Neural progenitor cell (in vitro differentiated cells): Measurements from ENCODE around the gene PRRX1. TPM values are rescaled to one million over a fixed set of nuclear protein-coding genes. Genes with fewer than 3 reads are reported as not detected.

Source experiments
- DNase-seq: peaks from one replicate; pipeline ENCODE4 v3.0.0-alpha.2; 2016; ENCODE audit warnings: low spot score
- H2AFZ ChIP-seq: fragments of 200-600 bp; sonication (generic); replicated peaks from 2 replicates; pipeline ENCODE4 v1.6.1; 2016; ENCODE audit warnings: antibody characterized with exemption
- H3F3A ChIP-seq: fragments of 200-600 bp; sonication (generic); 2 replicates; pipeline ENCODE4 v1.6.1; 2016; ENCODE audit warnings: antibody characterized with exemption, low read depth
- H3K27ac ChIP-seq: fragments of 200-600 bp; sonication (generic); 2 replicates; pipeline ENCODE4 v1.5.1; 2016; ENCODE audit warnings: mild to moderate bottlenecking
- H3K27me3 ChIP-seq: fragments of 200-600 bp; sonication (generic); 2 replicates; pipeline ENCODE4 v1.6.1; 2016; ENCODE audit warnings: mild to moderate bottlenecking, moderate library complexity
- H3K36me3 ChIP-seq: fragments of 200-600 bp; sonication (generic); 2 replicates; pipeline ENCODE4 v1.5.1; 2016
- H3K4me1 ChIP-seq: fragments of 200-600 bp; sonication (generic); 2 replicates; pipeline ENCODE4 v1.6.1; 2016; ENCODE audit warnings: mixed run types
- H3K4me2 ChIP-seq: fragments of 200-600 bp; sonication (generic); 2 replicates; pipeline ENCODE4 v1.6.1; 2016
- H3K4me3 ChIP-seq: fragments of 200-600 bp; sonication (generic); 2 replicates; pipeline ENCODE4 v1.5.1; 2016
- H3K79me2 ChIP-seq: fragments of 200-600 bp; sonication (generic); 2 replicates; pipeline ENCODE4 v1.6.1; 2016; ENCODE audit warnings: low read depth
- H3K9ac ChIP-seq: fragments of 200-600 bp; sonication (generic); 2 replicates; pipeline ENCODE4 v1.6.1; 2016
- H3K9me3 ChIP-seq: fragments of 200-600 bp; sonication (generic); 2 replicates; pipeline ENCODE4 v1.5.1; 2016; ENCODE audit warnings: low read depth
- H4K20me1 ChIP-seq: fragments of 200-600 bp; sonication (generic); 2 replicates; pipeline ENCODE4 v1.6.1; 2016; ENCODE audit warnings: low read depth
- H3K27ac Mint-ChIP-seq: 3 replicates; pipeline ENCODE4 v1.8.0; 2021; ENCODE audit warnings: mixed read lengths
- H3K27me3 Mint-ChIP-seq: 2 replicates; pipeline ENCODE4 v1.8.0; 2022; ENCODE audit warnings: low read depth, mild to moderate bottlenecking, inconsistent platforms, moderate library complexity, mixed read lengths; ENCODE audit not compliant: insufficient read depth
- H3K36me3 Mint-ChIP-seq: 3 replicates; pipeline ENCODE4 v1.8.0; 2021; ENCODE audit warnings: mixed read lengths
- H3K4me1 Mint-ChIP-seq: 3 replicates; pipeline ENCODE4 v1.8.0; 2021; ENCODE audit warnings: mixed read lengths
- H3K4me3 Mint-ChIP-seq: 3 replicates; pipeline ENCODE4 v1.8.0; 2021; ENCODE audit warnings: mild to moderate bottlenecking, moderate library complexity, mixed read lengths
- H3K9me3 Mint-ChIP-seq: 3 replicates; pipeline ENCODE4 v1.8.0; 2020; ENCODE audit warnings: mixed read lengths
- CTCF ChIP-seq: fragments of 200-600 bp; sonication (generic); IDR thresholded peaks from 2 replicates; pipeline ENCODE4 v1.5.1; 2017; ENCODE audit warnings: antibody characterized with exemption, mild to moderate bottlenecking
- EZH2 ChIP-seq: fragments of 200-600 bp; sonication (generic); IDR thresholded peaks from 2 replicates; pipeline ENCODE4 v1.6.1; 2017; ENCODE audit warnings: antibody characterized with exemption, mild to moderate bottlenecking, moderate library complexity
- EZH2phosphoT487 ChIP-seq: fragments of 200-600 bp; sonication (generic); IDR thresholded peaks from 2 replicates; pipeline ENCODE4 v1.6.1; 2017; ENCODE audit warnings: antibody characterized with exemption
- total RNA-seq: library from RNA; depleted of rRNA; stranded (reverse); fragments of >200 nt; gene quantifications from 2 replicates; pipeline ENCODE4 v1.2.3, GENCODE V29; 2015; ENCODE audit warnings: low replicate concordance

PRRX1 gene
- total RNA-seq, 1 donor from 2014 or later, result 0.19 TPM

- Histone ChIP-seq H3K9ac (no peak overlapping the region), H3K27me3 (no peaks in the 10 kb centered on the region), H3K9me3 (no peaks in the 10 kb centered on the region), H3K4me1 (no peaks in the 10 kb centered on the region), H3K4me2 (no peak overlapping the region), H3F3A (no peaks in the 10 kb centered on the region), H4K20me1 (no peaks in the 10 kb centered on the region), H3K27ac (no peak overlapping the region), H3K79me2 (no peaks in the 10 kb centered on the region), H3K36me3 (no peaks in the 10 kb centered on the region), H3K4me3 (no peak overlapping the region), H2AFZ (no peak overlapping the region)
- H3K36me3 Mint-ChIP-seq, result no peaks in the 10 kb centered on the region
- no peaks in the 10 kb centered on the region for H3K9me3 Mint-ChIP-seq
- H3K4me1 Mint-ChIP-seq, result peaks cover 4% of the 10 kb centered on the region
- H3K27ac Mint-ChIP-seq, result no peak overlapping the region
- TF ChIP-seq EZH2, result no peak
- TF ChIP-seq EZH2phosphoT487, result no peak
- TF ChIP-seq CTCF, result no peak
- no peaks in the 10 kb centered on the region for H3K27me3 Mint-ChIP-seq
- no peak for DNase-seq
- H3K4me3 Mint-ChIP-seq, result no peak overlapping the region
Measured at GRCh38 chr1:170734412-170735175, 70.7 kb downstream of the PRRX1 start.

DNA sequence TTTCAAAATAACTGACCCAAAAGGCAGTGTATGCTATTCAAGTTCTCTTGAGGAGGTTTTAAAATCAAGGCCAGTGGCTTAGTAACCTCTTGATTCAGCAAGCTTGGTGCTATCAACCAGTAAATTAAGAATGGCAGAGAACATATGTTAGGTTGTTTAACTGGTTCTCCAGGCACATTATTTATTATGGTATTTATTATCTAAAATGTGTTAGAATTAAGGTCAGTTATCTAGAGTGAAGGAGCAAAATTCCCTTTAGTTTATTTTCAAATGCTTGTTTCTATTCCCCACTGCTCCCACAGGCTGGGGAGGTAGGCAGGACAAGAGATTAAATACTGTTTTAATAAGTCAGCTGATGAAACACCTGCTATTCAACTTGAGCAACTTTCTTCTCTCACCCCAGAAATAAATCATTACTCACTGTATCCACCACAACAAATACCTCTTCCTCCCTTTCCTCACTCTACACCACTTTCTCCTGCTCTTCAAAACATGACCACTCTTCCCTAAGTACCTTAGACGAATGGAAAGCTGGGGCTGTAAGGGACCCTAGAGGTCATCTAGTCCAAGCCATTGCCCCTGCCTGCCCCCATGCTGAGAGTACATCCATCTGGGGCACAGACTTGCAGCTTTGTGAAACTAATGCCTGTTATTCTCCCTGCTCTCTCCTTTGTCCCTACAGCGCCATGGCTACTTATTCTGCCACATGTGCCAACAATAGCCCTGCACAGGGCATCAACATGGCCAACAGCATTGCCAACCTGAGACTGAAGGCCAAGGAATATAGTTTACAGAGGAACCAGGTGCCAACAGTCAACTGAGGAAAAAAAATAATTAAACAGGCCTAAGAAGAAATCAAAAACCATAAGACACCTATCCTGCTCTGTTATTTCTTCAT, 71.7 kb downstream of the PRRX1 start:
- no peaks in the 10 kb centered on the region for H4K20me1 ChIP-seq
- no peak for TF ChIP-seq CTCF
- Mint-ChIP-seq H3K27ac (no peak overlapping the region), H3K4me3 (no peak overlapping the region), H3K36me3 (no peaks in the 10 kb centered on the region), H3K27me3 (peaks cover 2% of the 10 kb centered on the region), H3K4me1 (peaks cover 4% of the 10 kb centered on the region), H3K9me3 (peaks cover 3% of the 10 kb centered on the region)
- no peaks in the 10 kb centered on the region for H3K9me3 ChIP-seq
- H3K9ac ChIP-seq, result no peak overlapping the region
- H3K4me3 ChIP-seq, result no peak overlapping the region
- H3K36me3 ChIP-seq, result no peaks in the 10 kb centered on the region
- H2AFZ ChIP-seq, result no peak overlapping the region
- no peaks in the 10 kb centered on the region for H3K27me3 ChIP-seq
- H3K27ac ChIP-seq, result no peak overlapping the region
- no peak for DNase-seq
- H3F3A ChIP-seq, result no peaks in the 10 kb centered on the region
- no peaks in the 10 kb centered on the region for H3K4me1 ChIP-seq
- H3K79me2 ChIP-seq, result no peaks in the 10 kb centered on the region
- H3K4me2 ChIP-seq, result no peak overlapping the region

DNA sequence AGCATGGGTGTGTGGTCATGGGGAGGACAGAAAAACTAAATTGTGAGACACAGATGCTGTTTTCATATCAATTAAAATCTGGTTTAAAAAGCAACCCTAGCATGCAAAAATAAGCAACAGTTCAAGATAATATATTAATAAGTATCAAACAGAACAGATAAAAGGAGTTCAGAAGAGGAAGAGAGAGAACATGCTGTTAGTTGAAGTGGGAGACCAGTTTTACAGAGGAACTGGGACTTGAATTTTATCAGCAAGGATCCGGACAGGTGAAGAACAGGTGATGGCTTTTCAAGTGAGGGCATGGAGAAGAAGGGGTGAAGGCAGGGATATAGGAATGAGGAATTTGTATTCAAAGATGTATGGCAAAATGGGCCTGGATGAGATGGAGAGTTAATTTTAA, 75.9 kb downstream of the PRRX1 start:
- TF ChIP-seq EZH2phosphoT487 (no peak), CTCF (no peak), EZH2 (no peak)
- Histone ChIP-seq H3K9ac (no peak overlapping the region), H3F3A (no peaks in the 10 kb centered on the region), H4K20me1 (no peaks in the 10 kb centered on the region), H3K4me3 (no peak overlapping the region), H3K79me2 (no peaks in the 10 kb centered on the region), H2AFZ (no peak overlapping the region), H3K4me1 (no peaks in the 10 kb centered on the region), H3K9me3 (no peaks in the 10 kb centered on the region), H3K27me3 (no peaks in the 10 kb centered on the region), H3K27ac (no peak overlapping the region), H3K36me3 (no peaks in the 10 kb centered on the region), H3K4me2 (no peak overlapping the region)
- no peak overlapping the region for H3K27ac Mint-ChIP-seq
- H3K9me3 Mint-ChIP-seq, result peaks cover 14% of the 10 kb centered on the region
- DNase-seq, result no peak
- H3K27me3 Mint-ChIP-seq, result peaks cover 2% of the 10 kb centered on the region
- H3K36me3 Mint-ChIP-seq, result no peaks in the 10 kb centered on the region
- H3K4me1 Mint-ChIP-seq, result peaks cover 4% of the 10 kb centered on the region
- no peak overlapping the region for H3K4me3 Mint-ChIP-seq
